Sigmoid colon (tissue), 3 donors: ENCODE measurements around the gene CYP26B1.

Source experiments
- CTCF ChIP-seq, 4 experiments: fragments of 450-650 bp in 3 of 4; fragments of 200-600 bp in 1 of 4; IDR thresholded peaks; one replicate each; pipeline ENCODE4 v1.5.1; 2016 to 2019; ENCODE audit warnings: antibody characterized with exemption in 4 of 4, mild to moderate bottlenecking in 3 of 4, moderate library complexity in 2 of 4
- POLR2A ChIP-seq, 2 donors: fragments of 450-650 bp; IDR thresholded peaks; one replicate each; pipeline ENCODE4 v1.6.1; 2016; ENCODE audit warnings: antibody characterized with exemption in 2 of 2, mild to moderate bottlenecking in 2 of 2, moderate library complexity in 2 of 2

GRCh38 chr2:72085513-72085912 lies 62.1 kb downstream of the CYP26B1 start:
- no peak for TF ChIP-seq POLR2A (IDR thresholded peaks at IDR 0.05)
- TF ChIP-seq CTCF (IDR thresholded peaks at IDR 0.05), result no peak
